ENCODE results near the gene RUBCNL. TPM values are rescaled to one million over a fixed set of nuclear protein-coding genes. Genes with fewer than 3 reads are reported as not detected.

Gene RUBCNL
- total RNA-seq, 1 experiment from 2014 or later: 16.0 TPM

GRCh38 chr13:46340011-46340410 is 47.0 kb downstream of the RUBCNL start:
- H3K4me1 Mint-ChIP-seq (ENCODE audit: low read depth, unreplicated experiment): peaks cover 11% of the 10 kb centered on the region
- Histone ChIP-seq H3K9me3 (no peaks in the 10 kb centered on the region), H3K4me1 (peaks cover 17% of the 10 kb centered on the region), H3K36me3 (ENCODE audit: control insufficient read depth, insufficient read depth, low read length) (no peaks in the 10 kb centered on the region; the same call in 1 of the 2 replicates), H3K27me3 (replicated peaks; ENCODE audit: control insufficient read depth, insufficient read depth, low read length) (no peaks in the 10 kb centered on the region), H3K4me3 (ENCODE audit: low read depth, low read length) (no peak overlapping the region)
- intact Hi-C loops (cut with micrococcal nuclease; ENCODE audit: unreplicated experiment): no loop called here
- H3K36me3 Mint-ChIP-seq (ENCODE audit: insufficient read depth, unreplicated experiment): peaks cover 6% of the 10 kb centered on the region
- H3K27me3 Mint-ChIP-seq (ENCODE audit: insufficient read depth, unreplicated experiment): no peaks in the 10 kb centered on the region
- TF ChIP-seq, protein P1, sequence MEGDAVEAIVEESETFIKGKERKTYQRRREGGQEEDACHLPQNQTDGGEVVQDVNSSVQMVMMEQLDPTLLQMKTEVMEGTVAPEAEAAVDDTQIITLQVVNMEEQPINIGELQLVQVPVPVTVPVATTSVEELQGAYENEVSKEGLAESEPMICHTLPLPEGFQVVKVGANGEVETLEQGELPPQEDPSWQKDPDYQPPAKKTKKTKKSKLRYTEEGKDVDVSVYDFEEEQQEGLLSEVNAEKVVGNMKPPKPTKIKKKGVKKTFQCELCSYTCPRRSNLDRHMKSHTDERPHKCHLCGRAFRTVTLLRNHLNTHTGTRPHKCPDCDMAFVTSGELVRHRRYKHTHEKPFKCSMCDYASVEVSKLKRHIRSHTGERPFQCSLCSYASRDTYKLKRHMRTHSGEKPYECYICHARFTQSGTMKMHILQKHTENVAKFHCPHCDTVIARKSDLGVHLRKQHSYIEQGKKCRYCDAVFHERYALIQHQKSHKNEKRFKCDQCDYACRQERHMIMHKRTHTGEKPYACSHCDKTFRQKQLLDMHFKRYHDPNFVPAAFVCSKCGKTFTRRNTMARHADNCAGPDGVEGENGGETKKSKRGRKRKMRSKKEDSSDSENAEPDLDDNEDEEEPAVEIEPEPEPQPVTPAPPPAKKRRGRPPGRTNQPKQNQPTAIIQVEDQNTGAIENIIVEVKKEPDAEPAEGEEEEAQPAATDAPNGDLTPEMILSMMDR (IDR thresholded peaks at IDR 0.05; ENCODE audit: insufficient read depth in 1 of 2, low read depth in 1 of 2, low read length in 1 of 2, severe bottlenecking in 1 of 2, unreplicated experiment in 1 of 2): no peak
- BruUV-seq (replicated peaks): no TSS peak
- peak overlapping the region; percentile 3 for H3K27ac Mint-ChIP-seq (ENCODE audit: unreplicated experiment)
- CTCF ChIA-PET: no interaction called here
- H3K4me3 Mint-ChIP-seq (ENCODE audit: unreplicated experiment): no peak overlapping the region
- no peak for DNase-seq
- POLR2A ChIA-PET: no interaction called here
- no peaks in the 10 kb centered on the region for H3K9me3 Mint-ChIP-seq (ENCODE audit: unreplicated experiment)

DNA sequence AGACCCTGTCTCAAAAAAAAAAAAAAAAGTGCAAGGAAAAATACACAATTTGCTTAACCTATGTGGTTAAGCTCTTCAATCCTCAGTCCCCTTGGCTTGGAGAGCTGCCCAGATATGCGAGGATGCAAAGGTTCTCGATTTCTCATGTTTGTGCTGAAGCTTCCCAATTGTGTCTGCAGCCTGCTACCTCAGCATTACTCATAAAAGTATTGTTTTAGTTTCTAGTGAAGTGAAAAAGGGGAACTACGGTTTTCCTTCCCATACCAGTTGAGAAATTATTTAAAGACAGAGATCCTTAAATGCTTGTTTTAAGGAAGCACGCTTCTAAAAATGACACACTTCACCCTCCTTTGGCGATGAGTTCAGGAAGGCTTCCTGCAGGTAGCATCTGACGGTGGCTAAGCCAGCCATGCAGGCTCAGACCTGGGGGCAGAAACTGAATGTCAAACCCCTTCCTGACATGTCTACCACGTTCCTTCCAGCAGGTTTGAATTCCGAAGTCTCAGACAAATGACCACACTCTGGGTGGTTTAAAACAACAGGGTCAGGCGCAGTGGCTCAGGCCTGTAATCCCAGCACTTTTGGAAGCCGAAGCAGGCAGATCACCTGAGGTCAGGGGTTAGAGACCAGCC is 47.9 kb downstream of the RUBCNL start:
- H3K9me3 ChIP-seq: no peaks in the 10 kb centered on the region
- Mint-ChIP-seq H3K4me1 (ENCODE audit: low read depth, unreplicated experiment) (peaks cover 11% of the 10 kb centered on the region), H3K27ac (ENCODE audit: unreplicated experiment) (no peak overlapping the region), H3K9me3 (ENCODE audit: unreplicated experiment) (no peaks in the 10 kb centered on the region), H3K4me3 (ENCODE audit: unreplicated experiment) (no peak overlapping the region), H3K36me3 (ENCODE audit: insufficient read depth, unreplicated experiment) (peaks cover 6% of the 10 kb centered on the region), H3K27me3 (ENCODE audit: insufficient read depth, unreplicated experiment) (no peaks in the 10 kb centered on the region)
- H3K27me3 ChIP-seq (replicated peaks; ENCODE audit: control insufficient read depth, insufficient read depth, low read length): no peaks in the 10 kb centered on the region
- DNase-seq: no peak
- BruUV-seq (replicated peaks): no TSS peak
- no peaks in the 10 kb centered on the region; the same call in 1 of the 2 replicates for H3K36me3 ChIP-seq (ENCODE audit: control insufficient read depth, insufficient read depth, low read length)
- POLR2A ChIA-PET: no interaction called here
- CTCF ChIA-PET: no interaction called here
- H3K4me1 ChIP-seq: peaks cover 17% of the 10 kb centered on the region
- TF ChIP-seq, protein P1 (IDR thresholded peaks at IDR 0.05; ENCODE audit: insufficient read depth in 1 of 2, low read depth in 1 of 2, low read length in 1 of 2, severe bottlenecking in 1 of 2, unreplicated experiment in 1 of 2): no peak
- intact Hi-C loops (cut with micrococcal nuclease; ENCODE audit: unreplicated experiment): no loop called here
- no peak overlapping the region for H3K4me3 ChIP-seq (ENCODE audit: low read depth, low read length)

DNA sequence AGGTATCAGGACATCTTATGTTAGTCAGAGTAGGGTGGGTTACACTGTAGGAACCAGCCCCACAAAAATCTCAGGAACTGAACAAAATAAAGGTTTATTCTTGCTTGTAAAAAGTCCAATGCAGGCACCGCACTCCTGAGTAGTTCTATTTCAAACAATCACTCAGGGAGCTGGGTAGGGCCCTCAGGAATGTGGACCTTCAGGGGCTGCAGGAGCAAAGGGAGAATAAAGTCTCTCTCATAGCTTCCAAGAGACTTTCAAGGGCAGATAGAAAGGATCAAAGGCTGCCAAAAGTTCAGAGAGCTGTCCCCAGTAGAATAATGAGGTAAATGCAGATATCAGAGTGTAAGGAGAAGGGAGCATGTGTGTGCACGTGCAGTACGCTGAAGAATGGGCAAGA is 49.4 kb downstream of the RUBCNL start:
- ChIA-PET POLR2A (no interaction called here), CTCF (no interaction called here)
- Histone ChIP-seq H3K4me3 (ENCODE audit: low read depth, low read length) (no peak overlapping the region), H3K4me1 (peaks cover 17% of the 10 kb centered on the region), H3K27me3 (replicated peaks; ENCODE audit: control insufficient read depth, insufficient read depth, low read length) (no peaks in the 10 kb centered on the region), H3K9me3 (no peaks in the 10 kb centered on the region), H3K36me3 (ENCODE audit: control insufficient read depth, insufficient read depth, low read length) (no peaks in the 10 kb centered on the region; the same call in 1 of the 2 replicates)
- BruUV-seq (replicated peaks): no TSS peak
- peak; percentile 12 to 55 for DNase-seq
- H3K36me3 Mint-ChIP-seq (ENCODE audit: insufficient read depth, unreplicated experiment): peaks cover 6% of the 10 kb centered on the region
- H3K27ac Mint-ChIP-seq (ENCODE audit: unreplicated experiment): peak overlapping the region; percentile 19
- TF ChIP-seq, protein P1 (IDR thresholded peaks at IDR 0.05; ENCODE audit: insufficient read depth in 1 of 2, low read depth in 1 of 2, low read length in 1 of 2, severe bottlenecking in 1 of 2, unreplicated experiment in 1 of 2): no peak
- H3K4me3 Mint-ChIP-seq (ENCODE audit: unreplicated experiment): no peak overlapping the region
- no peaks in the 10 kb centered on the region for H3K9me3 Mint-ChIP-seq (ENCODE audit: unreplicated experiment)
- peaks cover 11% of the 10 kb centered on the region for H3K4me1 Mint-ChIP-seq (ENCODE audit: low read depth, unreplicated experiment)
- no peaks in the 10 kb centered on the region for H3K27me3 Mint-ChIP-seq (ENCODE audit: insufficient read depth, unreplicated experiment)
- intact Hi-C loops (cut with micrococcal nuclease; ENCODE audit: unreplicated experiment): no loop called here
